Body of pancreas (tissue), 4 donors: ENCODE data around the gene RNF32.

Source experiments
- POLR2A ChIP-seq, 3 donors: fragments of 450-650 bp; IDR thresholded peaks; one replicate each; pipeline ENCODE4 v1.6.1; 2016; ENCODE audit warnings: antibody characterized with exemption in 3 of 3, mild to moderate bottlenecking in 2 of 3
- TF ChIP-seq, protein P1 (sequence below), 7 experiments: fragments of 450-650 bp in 4 of 7; fragments of 200-600 bp in 3 of 7; sonication (generic) in 3 of 7; IDR thresholded peaks; one replicate each; pipeline ENCODE4 v1.5.1; 2016 to 2019; ENCODE audit warnings: antibody characterized with exemption in 7 of 7

GRCh38 chr7:156611014-156612010 lies 29.3 kb upstream of the RNF32 start:
- TF ChIP-seq, protein P1, sequence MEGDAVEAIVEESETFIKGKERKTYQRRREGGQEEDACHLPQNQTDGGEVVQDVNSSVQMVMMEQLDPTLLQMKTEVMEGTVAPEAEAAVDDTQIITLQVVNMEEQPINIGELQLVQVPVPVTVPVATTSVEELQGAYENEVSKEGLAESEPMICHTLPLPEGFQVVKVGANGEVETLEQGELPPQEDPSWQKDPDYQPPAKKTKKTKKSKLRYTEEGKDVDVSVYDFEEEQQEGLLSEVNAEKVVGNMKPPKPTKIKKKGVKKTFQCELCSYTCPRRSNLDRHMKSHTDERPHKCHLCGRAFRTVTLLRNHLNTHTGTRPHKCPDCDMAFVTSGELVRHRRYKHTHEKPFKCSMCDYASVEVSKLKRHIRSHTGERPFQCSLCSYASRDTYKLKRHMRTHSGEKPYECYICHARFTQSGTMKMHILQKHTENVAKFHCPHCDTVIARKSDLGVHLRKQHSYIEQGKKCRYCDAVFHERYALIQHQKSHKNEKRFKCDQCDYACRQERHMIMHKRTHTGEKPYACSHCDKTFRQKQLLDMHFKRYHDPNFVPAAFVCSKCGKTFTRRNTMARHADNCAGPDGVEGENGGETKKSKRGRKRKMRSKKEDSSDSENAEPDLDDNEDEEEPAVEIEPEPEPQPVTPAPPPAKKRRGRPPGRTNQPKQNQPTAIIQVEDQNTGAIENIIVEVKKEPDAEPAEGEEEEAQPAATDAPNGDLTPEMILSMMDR (IDR thresholded peaks at IDR 0.05): no peak
- no peak for TF ChIP-seq POLR2A (IDR thresholded peaks at IDR 0.05)
